ENCODE measurements around the gene NSUN2.

Gene NSUN2

GRCh38 chr5:6591671-6592288 is 41.1 kb downstream of the NSUN2 start:
- DNase-seq (ENCODE audit: low spot score): no peak
- in situ Hi-C loops (cut with MboI; ENCODE audit: low sequenced_read_pairs, unreplicated experiment): no loop called here
- no peak for TF ChIP-seq CTCF (IDR thresholded peaks at IDR 0.05; ENCODE audit: borderline replicate concordance, control extremely low read depth, extremely low read depth, insufficient read depth, missing control alignments)

- DNase-seq (ENCODE audit: low spot score): no peak
- no peak for TF ChIP-seq CTCF (IDR thresholded peaks at IDR 0.05; ENCODE audit: borderline replicate concordance, control extremely low read depth, extremely low read depth, insufficient read depth, missing control alignments)
- in situ Hi-C loops (cut with MboI; ENCODE audit: low sequenced_read_pairs, unreplicated experiment): no loop called here
Measured at GRCh38 chr5:6590581-6590980, 42.3 kb downstream of the NSUN2 start.

- no peak for TF ChIP-seq CTCF (IDR thresholded peaks at IDR 0.05; ENCODE audit: borderline replicate concordance, control extremely low read depth, extremely low read depth, insufficient read depth, missing control alignments)
- in situ Hi-C loops (cut with MboI; ENCODE audit: low sequenced_read_pairs, unreplicated experiment): no loop called here
Measured at GRCh38 chr5:6587171-6587570, 45.7 kb downstream of the NSUN2 start.

GRCh38 chr5:6586647-6587042 is 46.2 kb downstream of the NSUN2 start:
- no peak for DNase-seq (ENCODE audit: low spot score)
- TF ChIP-seq CTCF (IDR thresholded peaks at IDR 0.05; ENCODE audit: borderline replicate concordance, control extremely low read depth, extremely low read depth, insufficient read depth, missing control alignments): no peak
- in situ Hi-C loops (cut with MboI; ENCODE audit: low sequenced_read_pairs, unreplicated experiment): no loop called here

More at GRCh38 chr5:6587171-6587570, 45.7 kb downstream of the NSUN2 start:
- DNase-seq (ENCODE audit: low spot score): no peak

DNA sequence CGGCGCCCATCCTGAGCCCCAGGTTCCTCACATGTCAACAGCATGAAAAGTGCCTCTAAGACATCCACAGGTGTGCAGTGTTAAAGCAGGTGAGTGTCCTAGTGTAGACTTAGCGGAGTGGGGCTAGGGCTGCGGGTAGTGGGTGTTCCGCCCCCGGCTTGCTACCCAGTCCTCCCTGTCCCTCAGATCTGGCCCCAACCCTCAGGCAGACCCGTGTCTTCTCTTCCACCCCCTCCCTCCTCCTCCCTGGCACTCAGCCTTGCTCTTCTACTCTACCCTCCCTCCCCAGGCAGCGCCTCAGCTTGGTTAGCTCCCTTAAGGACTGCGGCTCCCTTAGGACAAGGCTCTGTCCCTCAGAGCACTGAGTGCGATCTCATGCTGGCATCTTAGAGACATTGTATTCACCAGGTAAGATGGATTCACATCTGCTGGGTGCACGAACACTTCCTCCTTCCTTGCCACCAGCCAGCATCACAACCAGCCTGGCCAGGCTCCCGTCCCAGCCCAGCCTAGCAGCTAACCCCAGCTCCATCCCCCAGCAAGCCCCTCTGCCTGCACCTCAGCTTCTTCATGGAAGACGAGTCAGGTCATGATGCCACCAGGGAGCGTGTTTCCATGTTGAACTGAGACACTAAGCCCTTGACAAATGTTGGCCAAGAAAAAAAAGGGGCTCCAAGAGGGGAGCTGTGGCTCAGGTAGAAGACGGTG is 46.8 kb downstream of the NSUN2 start:
- no peak for DNase-seq (ENCODE audit: low spot score)
- in situ Hi-C loops (cut with MboI; ENCODE audit: low sequenced_read_pairs, unreplicated experiment): no loop called here
- TF ChIP-seq CTCF (IDR thresholded peaks at IDR 0.05; ENCODE audit: borderline replicate concordance, control extremely low read depth, extremely low read depth, insufficient read depth, missing control alignments): no peak

DNA sequence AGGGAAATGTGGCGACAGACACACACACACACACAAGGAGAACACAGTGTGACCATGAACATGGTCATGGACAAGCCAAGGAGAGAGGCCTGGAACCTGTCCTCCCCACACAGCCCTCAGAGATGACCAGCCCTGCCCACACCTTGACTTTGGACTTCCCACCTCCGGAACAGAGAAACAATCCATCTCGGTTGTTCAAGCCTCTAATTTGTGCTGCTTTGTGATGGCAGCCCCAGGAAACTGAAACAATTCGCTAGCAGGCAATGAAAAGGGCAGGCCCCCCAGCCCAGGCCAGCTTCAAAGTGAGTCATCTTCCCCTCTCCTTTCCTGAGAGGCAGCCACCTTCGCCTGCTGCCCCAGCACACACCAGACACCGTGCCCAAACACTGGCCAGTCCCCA is 47.7 kb downstream of the NSUN2 start:
- no peak for DNase-seq (ENCODE audit: low spot score)
- in situ Hi-C loops (cut with MboI; ENCODE audit: low sequenced_read_pairs, unreplicated experiment): no loop called here
- TF ChIP-seq CTCF (IDR thresholded peaks at IDR 0.05; ENCODE audit: borderline replicate concordance, control extremely low read depth, extremely low read depth, insufficient read depth, missing control alignments): no peak

Measured in GM13976 (cell line).